ENCODE results near the gene DNAJB8. TPM values are rescaled to one million over a fixed set of nuclear protein-coding genes. Genes with fewer than 3 reads are reported as not detected.

The DNAJB8 gene
- total RNA-seq, 1 experiment from 2014 or later = not detected

GRCh38 chr3:128416578-128417211 is 50.0 kb downstream of the DNAJB8 start:
- no peak for DNase-seq
- Histone ChIP-seq H3K27me3 (ENCODE audit: low read length) (no peaks in the 10 kb centered on the region), H3K4me3 (ENCODE audit: low read length) (no peak overlapping the region), H3K79me2 (ENCODE audit: low read length) (no peaks in the 10 kb centered on the region), H3K9me3 (ENCODE audit: low read length) (no peaks in the 10 kb centered on the region), H3K27ac (ENCODE audit: low read length) (no peak overlapping the region), H3K4me2 (ENCODE audit: low read depth, low read length, poor library complexity, severe bottlenecking) (no peak overlapping the region), H3K4me1 (ENCODE audit: low read length) (no peaks in the 10 kb centered on the region), H4K20me1 (ENCODE audit: insufficient read depth, low read depth, low read length) (0 out of 2 replicates have a peak, but pooled peaks cover 4% of the 10 kb centered on the region), H3K36me3 (ENCODE audit: insufficient read depth, low read length) (no peaks in the 10 kb centered on the region), H2AFZ (ENCODE audit: low read length) (no peak overlapping the region), H3K9ac (ENCODE audit: low read length) (no peak overlapping the region), H3K9me2 (replicated peaks; ENCODE audit: insufficient read depth, low read length) (no peaks in the 10 kb centered on the region)

- Histone ChIP-seq H3K9me2 (replicated peaks; ENCODE audit: insufficient read depth, low read length) (no peaks in the 10 kb centered on the region), H3K9me3 (ENCODE audit: low read length) (no peaks in the 10 kb centered on the region), H4K20me1 (ENCODE audit: insufficient read depth, low read depth, low read length) (0 out of 2 replicates have a peak, but pooled peaks cover 4% of the 10 kb centered on the region), H3K27ac (ENCODE audit: low read length) (no peak overlapping the region), H3K79me2 (ENCODE audit: low read length) (no peaks in the 10 kb centered on the region), H3K4me2 (ENCODE audit: low read depth, low read length, poor library complexity, severe bottlenecking) (no peak overlapping the region), H2AFZ (ENCODE audit: low read length) (no peak overlapping the region), H3K27me3 (ENCODE audit: low read length) (no peaks in the 10 kb centered on the region), H3K36me3 (ENCODE audit: insufficient read depth, low read length) (no peaks in the 10 kb centered on the region), H3K9ac (ENCODE audit: low read length) (no peak overlapping the region), H3K4me3 (ENCODE audit: low read length) (no peak overlapping the region), H3K4me1 (ENCODE audit: low read length) (no peaks in the 10 kb centered on the region)
- DNase-seq = no peak
Observed at GRCh38 chr3:128415773-128416577, 50.7 kb downstream of the DNAJB8 start.

GRCh38 chr3:128415200-128415772 is 51.4 kb downstream of the DNAJB8 start:
- Histone ChIP-seq H3K27me3 (ENCODE audit: low read length) (no peaks in the 10 kb centered on the region), H3K79me2 (ENCODE audit: low read length) (no peaks in the 10 kb centered on the region), H3K27ac (ENCODE audit: low read length) (no peak overlapping the region), H4K20me1 (ENCODE audit: insufficient read depth, low read depth, low read length) (0 out of 2 replicates have a peak, but pooled peaks cover 4% of the 10 kb centered on the region), H3K9me3 (ENCODE audit: low read length) (no peaks in the 10 kb centered on the region), H3K4me1 (ENCODE audit: low read length) (no peaks in the 10 kb centered on the region), H3K4me3 (ENCODE audit: low read length) (no peak overlapping the region), H3K9me2 (replicated peaks; ENCODE audit: insufficient read depth, low read length) (no peaks in the 10 kb centered on the region), H3K36me3 (ENCODE audit: insufficient read depth, low read length) (no peaks in the 10 kb centered on the region), H3K9ac (ENCODE audit: low read length) (no peak overlapping the region), H3K4me2 (ENCODE audit: low read depth, low read length, poor library complexity, severe bottlenecking) (no peak overlapping the region), H2AFZ (ENCODE audit: low read length) (no peak overlapping the region)
- DNase-seq = no peak

DNA sequence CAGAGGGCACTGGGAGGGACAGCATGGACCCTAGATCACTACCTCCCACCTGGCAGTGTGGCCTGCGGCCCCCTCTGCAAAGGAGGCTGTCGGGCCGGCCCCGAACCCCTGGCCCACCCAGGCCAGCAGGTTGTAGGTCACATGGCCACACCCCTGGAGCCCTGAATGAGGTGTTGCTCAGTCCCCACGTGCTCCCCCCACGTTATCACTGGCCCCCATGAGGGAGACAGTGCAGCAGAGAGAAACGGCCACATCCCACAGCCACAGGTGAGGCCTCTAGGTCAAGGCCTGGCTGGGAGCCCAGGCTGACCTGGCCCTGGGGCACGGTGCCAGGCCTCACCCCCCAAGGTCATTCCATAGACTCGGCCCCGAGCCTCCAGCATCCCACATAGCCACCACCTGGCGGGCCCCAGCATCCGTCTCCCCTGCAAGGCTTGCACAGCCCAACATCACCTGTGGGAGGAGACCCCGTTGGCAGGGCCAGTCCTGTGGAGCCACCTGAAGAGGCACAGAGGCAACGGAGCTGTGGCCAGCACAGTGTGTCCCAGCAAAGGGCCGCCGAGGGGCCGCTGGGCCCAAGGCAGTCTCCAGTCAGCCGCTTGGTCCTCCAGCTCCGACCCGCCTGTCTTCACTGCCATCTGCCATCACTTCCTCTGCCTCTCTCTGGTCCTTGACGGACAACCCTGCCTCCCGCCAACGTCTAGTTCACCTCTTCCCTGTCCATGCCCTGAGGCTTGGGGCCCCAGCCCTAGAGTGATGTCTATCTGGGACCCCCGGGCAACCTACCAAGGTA is 53.1 kb downstream of the DNAJB8 start:
- Histone ChIP-seq H3K27ac (ENCODE audit: low read length) (no peak overlapping the region), H3K36me3 (ENCODE audit: insufficient read depth, low read length) (no peaks in the 10 kb centered on the region), H3K4me1 (ENCODE audit: low read length) (no peaks in the 10 kb centered on the region), H3K4me2 (ENCODE audit: low read depth, low read length, poor library complexity, severe bottlenecking) (no peak overlapping the region), H3K79me2 (ENCODE audit: low read length) (no peaks in the 10 kb centered on the region), H2AFZ (ENCODE audit: low read length) (no peak overlapping the region), H3K9me2 (replicated peaks; ENCODE audit: insufficient read depth, low read length) (no peaks in the 10 kb centered on the region), H3K9ac (ENCODE audit: low read length) (no peak overlapping the region), H3K27me3 (ENCODE audit: low read length) (no peaks in the 10 kb centered on the region), H3K9me3 (ENCODE audit: low read length) (no peaks in the 10 kb centered on the region), H4K20me1 (ENCODE audit: insufficient read depth, low read depth, low read length) (0 out of 2 replicates have a peak, but pooled peaks cover 4% of the 10 kb centered on the region), H3K4me3 (ENCODE audit: low read length) (no peak overlapping the region)
- no peak for DNase-seq

GRCh38 chr3:128413003-128413370 is 53.7 kb downstream of the DNAJB8 start:
- no peaks in the 10 kb centered on the region for H3K36me3 ChIP-seq (ENCODE audit: insufficient read depth, low read length)
- no peaks in the 10 kb centered on the region for H3K4me1 ChIP-seq (ENCODE audit: low read length)
- DNase-seq = no peak
- no peaks in the 10 kb centered on the region for H3K9me3 ChIP-seq (ENCODE audit: low read length)
- H3K4me2 ChIP-seq (ENCODE audit: low read depth, low read length, poor library complexity, severe bottlenecking) = no peak overlapping the region
- no peaks in the 10 kb centered on the region for H3K27me3 ChIP-seq (ENCODE audit: low read length)
- H2AFZ ChIP-seq (ENCODE audit: low read length) = no peak overlapping the region
- H3K79me2 ChIP-seq (ENCODE audit: low read length) = no peaks in the 10 kb centered on the region
- 0 out of 2 replicates have a peak, but pooled peaks cover 4% of the 10 kb centered on the region for H4K20me1 ChIP-seq (ENCODE audit: insufficient read depth, low read depth, low read length)
- H3K4me3 ChIP-seq (ENCODE audit: low read length) = no peak overlapping the region
- H3K9me2 ChIP-seq (replicated peaks; ENCODE audit: insufficient read depth, low read length) = no peaks in the 10 kb centered on the region
- no peak overlapping the region for H3K27ac ChIP-seq (ENCODE audit: low read length)
- no peak overlapping the region for H3K9ac ChIP-seq (ENCODE audit: low read length)

Other genes with a start within 250 kb of the DNAJB8 start
- not detected in 2 replicates for gene GATA2, start 26.3 kb upstream of the DNAJB8 start, total RNA-seq (2014; rRNA removed; shearing (Covaris generic); ENCODE audit: low replicate concordance)
- 164 and 176 TPM in 2 replicates for gene RPN1, start 183.9 kb upstream of the DNAJB8 start, total RNA-seq (2014; rRNA removed; shearing (Covaris generic); ENCODE audit: low replicate concordance)